Germinal center (tissue), 1 donor: ENCODE measurements around the gene CNKSR1.

Experiments
- DNase-seq: peaks from one replicate; pipeline ENCODE4 v3.0.0; 2012; ENCODE audit warnings: mixed read lengths, low spot score

Gene CNKSR1

DNA sequence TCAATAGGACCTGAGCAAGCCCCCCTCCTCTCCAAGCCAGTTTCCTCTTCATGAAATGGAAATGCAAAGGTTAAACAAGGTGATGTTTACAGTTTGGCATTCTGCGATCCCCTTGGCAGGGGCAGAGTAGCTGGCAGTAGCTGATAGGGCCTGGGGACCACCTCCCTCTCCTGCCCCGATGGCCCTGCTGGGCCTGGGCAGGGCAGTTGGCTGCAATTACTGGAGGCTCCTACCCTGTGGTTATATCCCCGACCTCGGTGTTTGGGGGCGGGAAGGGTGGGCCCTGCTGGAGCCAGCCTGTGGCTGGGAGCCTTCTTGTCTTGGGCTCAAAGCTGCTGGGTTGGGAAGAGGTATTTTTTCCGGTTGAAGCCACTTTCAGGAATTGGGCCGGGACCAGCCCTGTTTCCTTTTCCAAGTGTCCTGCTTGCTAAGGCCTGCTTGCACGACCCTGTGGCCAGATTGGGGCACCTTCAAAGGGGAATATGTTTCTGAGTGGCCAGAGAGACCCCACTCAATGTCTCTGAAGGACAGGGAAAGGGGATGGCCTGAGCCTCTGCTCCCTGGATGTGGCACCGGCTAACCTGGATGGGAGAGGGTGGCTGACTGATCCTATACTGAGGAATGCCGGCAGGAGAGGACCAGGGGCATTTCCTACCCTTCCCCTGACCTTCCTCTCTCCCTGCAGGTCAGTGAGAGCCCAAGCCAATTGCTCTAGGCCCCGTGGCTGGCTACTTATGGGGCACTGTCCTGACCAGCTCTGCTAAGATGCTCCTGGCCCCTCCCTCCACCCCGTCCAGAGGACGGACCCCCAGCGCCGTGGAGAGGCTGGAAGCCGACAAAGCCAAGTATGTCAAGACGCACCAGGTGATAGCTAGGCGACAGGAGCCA, 16.5 kb upstream of the CNKSR1 start:
- DNase-seq, result no peak

DNA sequence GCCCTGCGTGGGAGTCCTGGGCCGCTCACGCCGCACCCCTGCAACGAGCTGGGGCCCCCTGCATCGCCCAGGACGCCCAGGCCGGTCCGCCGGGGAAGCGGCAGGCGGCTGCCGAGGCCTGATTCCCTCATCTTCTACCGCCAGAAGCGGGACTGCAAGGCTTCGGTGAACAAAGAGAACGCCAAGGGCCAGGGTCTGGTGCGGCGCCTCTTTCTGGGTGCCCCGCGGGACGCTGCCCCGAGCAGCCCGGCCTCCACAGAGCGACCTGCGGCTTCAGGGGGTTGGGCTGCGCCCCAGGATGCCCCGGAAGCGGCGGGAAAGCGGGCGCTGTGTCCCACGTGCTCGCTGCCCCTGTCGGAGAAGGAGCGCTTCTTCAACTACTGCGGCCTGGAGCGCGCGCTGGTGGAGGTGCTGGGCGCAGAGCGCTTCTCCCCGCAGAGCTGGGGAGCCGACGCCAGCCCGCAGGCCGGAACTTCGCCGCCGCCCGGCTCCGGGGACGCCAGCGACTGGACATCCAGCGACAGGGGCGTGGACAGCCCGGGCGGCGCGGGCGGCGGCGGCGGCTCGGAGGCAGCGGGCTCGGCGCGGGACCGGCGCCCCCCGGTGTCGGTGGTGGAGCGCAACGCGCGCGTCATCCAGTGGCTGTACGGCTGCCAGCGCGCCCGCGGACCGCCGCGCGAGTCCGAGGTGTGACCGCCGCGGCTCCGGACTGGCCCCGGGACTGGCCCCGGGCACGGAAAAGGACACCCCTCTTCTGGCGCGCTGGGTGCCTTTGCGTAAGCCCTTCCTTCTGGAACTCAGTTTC, 15.7 kb upstream of the CNKSR1 start:
- DNase-seq, result peak; percentile 50

DNA sequence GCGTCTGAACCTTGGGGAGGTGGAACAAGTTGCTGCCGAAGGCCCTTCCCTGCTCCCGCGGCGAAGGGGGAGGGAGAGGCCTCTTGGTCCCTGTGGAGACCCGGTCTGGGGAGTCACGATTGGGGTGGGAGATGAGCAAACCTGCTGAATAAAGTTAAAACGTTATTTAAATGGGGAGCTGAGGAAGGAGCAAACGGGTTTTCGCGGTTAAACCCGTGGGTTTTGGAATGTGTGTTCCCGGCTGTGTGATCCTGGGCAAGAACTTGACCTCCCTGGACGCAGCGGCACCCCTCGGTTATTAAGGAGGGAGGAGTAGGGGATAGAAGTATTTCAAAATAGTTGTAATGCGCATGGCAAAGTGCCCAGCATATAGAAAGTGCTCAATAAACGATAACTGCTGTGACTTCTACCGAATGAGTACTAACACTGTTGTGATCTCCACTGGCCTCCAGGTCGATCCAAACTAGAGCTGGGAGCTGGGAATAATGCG, 15.0 kb upstream of the CNKSR1 start:
- no peak for DNase-seq

DNA sequence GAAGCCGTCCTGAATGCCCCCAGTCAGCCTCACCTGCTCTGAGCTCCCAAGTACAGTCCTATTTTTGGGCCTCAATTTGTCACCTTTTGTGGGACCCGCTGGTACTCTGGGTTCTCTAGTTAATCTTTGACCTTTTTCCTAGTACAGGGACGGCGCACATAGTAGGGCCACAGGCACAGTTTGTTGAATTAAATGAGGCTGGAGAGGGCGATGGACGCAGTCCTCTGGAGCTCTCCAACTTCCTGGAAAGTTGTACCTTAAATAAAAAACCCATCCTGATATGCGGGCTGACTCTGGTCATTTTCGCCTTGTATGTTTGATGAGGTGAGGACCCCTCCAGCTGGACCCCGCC, 13.6 kb upstream of the CNKSR1 start:
- no peak for DNase-seq

DNA sequence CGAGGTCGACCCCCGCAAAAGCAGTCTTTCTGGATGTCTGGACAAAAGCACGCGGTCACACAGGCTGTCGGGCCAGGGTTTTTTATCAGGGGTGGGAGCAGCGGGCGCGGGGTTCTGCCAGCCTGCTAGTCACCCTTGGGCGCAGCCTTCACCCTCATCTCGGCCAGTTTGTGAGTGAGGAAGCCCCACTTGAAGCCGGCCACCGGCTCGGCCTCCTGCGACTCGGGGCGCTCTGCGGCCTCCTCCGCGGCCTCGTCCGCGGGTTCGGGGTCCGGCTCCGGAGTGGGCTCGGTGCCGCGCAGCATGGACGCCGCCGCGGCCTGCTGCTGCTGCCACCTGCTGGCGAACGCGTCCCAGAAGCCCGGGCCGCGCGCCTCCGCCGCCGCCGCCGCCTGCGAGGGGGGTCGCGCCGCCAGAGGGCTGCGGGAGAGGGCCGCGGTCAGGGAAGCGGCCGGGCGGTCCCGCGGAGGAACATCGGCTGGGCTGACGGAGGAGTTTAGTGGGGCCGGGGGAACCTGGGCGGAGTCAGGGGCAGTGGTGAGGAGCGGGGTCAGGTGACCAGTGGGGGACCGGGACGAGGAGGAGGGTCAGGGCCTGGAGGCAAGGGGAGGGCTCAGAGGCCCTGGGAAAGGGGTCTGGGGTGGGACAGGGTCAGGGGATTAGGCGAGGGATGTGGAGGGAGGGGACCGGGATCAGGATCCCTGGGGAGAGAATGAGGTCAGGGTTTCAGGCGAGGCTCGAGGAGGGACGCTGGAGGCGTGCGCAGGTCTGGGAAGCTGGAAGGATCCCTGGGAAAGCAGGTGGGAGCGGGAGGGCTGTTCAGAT, 13.0 kb upstream of the CNKSR1 start:
- DNase-seq, result peak; percentile 62

DNA sequence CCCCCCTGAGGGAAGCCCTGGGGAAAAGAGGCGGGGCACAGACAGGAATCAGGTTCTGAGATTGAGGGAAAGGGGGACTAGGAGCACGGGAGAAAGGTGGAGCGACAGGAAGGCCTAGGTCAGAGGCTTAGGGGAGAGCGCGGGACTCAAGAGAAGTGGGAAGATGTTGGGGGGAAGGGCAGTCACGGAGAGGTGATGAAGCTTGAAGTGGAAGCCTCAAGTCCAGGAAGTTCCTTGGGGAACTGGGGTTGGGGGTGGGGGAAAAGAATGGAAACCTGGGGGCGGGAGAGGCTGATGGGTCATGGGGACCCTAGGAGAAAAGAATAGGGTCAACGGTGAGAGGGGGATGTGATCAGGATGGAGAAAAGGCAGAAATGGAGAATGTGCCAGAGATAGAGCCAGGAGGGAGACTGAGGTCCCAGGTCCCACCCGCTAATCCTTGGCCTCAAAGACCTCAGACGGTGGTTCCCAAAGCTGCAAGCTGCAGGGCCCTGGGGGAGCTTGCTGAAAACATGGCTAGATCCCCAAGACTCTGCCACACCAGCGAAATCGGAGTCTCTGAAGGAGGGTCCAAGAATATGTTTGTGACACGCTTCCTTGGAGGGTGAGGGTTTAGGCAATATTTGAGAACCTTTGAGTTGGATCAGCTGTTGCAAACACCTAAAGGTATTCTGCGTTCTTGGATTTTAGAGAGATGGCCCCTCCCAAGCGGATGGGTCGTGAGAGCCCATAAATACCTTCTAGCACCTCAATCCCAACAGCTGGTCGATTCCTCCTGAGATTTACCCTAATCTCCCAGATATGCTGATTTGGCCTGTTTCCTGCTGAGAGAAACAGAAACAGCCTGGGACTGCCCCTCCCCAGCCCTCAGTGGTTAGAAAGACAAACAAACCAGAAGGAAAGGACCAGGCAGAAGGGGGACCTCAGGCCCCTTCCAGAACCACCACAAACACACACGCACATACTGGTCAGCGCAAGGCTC, 12.1 kb upstream of the CNKSR1 start:
- no peak for DNase-seq

DNA sequence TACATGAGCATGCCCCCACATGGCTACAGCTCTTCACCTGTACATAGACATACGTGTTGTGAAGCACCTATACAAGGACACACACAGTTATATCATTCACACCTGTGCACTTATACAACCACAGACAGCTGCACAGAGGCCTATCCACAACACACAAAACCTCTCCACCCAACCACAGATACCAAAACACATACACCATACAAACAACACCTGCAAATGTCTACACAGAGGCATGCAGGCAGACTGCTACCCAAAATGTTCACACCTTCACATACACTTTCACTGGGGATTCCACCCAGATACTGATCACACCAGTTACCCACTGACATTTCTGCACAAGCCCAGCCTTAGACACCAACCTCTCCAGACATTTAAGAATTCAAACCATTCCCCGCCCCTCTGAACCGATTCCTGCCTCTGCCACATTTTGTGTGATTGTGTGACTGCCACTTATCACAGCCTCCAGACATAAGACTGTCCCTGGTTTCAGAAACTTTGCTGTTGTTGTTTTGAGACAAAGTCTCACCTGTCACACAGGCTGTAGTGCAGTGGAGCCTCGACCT, 10.5 kb upstream of the CNKSR1 start:
- DNase-seq, result no peak

DNA sequence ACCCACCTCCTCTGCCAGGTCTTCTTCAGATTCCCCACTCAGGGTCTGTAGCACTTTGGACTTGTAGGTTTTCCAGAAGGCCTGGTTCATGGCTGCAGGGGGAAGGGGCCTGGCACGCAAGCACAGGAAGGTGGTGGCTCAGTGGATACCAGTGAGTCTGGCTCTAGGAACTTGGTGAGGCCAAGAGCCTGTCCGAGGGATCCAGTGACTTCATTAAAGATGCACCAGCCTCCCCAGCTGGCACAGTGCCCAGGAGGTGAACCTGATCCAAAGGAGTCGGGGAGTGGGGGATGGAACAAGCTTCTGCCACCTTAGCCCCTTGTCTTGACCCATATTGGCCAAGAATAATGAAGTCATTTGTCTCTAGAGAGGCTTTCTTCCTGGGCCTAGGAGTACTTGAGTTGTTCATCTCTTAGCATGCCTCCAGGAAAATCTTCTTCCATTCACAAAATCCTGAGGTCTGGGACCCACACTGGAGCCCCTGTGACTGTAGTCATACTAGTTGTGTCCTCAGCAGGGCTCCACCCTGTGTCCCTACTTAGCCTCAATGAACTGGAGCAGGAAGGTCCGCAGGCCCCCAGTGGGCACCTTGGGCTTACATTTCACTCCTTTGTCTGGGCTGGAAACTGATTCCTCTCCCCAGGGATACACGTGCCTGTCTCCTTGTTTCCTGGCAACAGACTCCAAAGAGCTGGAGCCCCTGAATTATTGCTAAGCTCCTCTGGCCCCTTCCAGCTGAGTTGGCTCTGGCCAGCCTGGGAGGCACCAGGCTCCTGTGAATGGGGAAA, 8.7 kb upstream of the CNKSR1 start, which contains the start of gene C1orf232:
C1orf232 (minus strand) TSS at position 554 of the 788 bp plus-strand sequence; CDS start at position 90, 464 bp downstream.
- no peak for DNase-seq

DNA sequence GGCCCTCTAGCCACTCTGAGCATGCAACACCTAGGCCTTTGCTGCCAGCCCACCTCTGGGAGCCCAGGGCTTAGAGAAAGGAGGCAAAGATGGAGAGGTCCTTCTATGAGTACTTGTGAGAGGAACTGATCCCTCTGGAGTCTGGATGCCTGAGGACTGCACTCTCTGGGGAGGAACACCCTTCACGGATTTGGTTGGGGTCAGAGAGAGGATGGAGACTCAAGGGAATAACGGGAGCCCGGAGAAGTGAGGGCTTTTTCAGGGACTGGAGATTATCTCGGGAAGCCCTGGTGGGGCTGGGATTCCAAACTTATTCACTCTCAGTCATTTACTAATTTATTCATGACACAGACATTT, 8.1 kb upstream of the CNKSR1 start:
- no peak for DNase-seq

DNA sequence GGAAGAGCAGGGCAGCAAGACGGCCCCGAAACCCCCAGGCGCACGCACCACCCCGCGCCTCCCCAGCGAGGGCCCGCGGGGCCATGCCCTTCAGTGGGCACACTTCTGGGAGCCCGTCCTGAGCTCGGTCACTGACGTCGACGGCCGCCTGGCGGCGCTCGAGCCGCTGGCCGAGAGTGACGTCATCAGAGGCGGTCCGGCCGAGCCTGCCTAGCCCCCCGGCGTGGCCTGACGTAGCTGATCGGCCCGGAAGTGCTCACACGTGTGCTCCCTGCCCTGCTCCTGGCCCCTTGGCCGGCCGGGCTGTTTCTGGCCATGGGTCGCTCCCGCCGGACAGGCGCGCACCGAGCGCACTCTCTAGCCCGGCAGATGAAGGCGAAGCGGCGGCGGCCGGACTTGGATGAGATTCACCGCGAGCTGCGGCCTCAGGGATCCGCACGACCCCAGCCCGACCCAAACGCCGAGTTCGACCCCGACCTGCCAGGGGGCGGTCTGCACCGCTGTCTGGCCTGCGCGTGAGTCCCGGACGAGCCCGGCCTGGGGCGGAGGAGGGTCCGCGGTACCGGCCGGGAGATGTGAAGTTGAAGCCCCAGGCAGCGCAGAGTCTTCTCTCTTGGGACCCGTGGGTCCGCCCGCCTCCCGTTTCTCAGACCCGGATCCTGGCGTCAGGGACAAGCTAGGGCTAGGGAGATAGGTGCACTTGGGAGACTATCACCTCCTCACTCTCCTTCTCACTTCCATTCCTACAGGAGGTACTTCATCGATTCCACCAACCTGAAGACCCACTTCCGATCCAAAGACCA, 7.4 kb upstream of the CNKSR1 start, which contains the start of gene ZNF593:
ZNF593 (plus strand) TSS at position 240 of the 803 bp plus-strand sequence; CDS start at position 316, 76 bp downstream.
- DNase-seq, result peak; percentile 97

DNA sequence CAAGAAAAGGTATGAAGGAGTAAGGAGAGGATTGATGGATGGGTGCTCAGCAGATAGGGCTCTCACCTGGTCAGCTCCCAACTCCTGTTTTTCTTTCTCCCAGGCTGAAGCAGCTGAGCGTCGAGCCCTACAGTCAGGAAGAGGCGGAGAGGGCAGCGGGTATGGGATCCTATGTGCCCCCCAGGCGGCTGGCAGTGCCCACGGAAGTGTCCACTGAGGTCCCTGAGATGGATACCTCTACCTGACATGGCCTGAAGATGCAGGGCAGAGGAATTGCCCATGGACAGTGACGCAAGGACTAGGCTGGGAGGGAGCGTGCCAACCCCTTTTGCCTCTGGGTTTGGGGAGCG, 6.8 kb upstream of the CNKSR1 start:
- DNase-seq, result no peak

DNA sequence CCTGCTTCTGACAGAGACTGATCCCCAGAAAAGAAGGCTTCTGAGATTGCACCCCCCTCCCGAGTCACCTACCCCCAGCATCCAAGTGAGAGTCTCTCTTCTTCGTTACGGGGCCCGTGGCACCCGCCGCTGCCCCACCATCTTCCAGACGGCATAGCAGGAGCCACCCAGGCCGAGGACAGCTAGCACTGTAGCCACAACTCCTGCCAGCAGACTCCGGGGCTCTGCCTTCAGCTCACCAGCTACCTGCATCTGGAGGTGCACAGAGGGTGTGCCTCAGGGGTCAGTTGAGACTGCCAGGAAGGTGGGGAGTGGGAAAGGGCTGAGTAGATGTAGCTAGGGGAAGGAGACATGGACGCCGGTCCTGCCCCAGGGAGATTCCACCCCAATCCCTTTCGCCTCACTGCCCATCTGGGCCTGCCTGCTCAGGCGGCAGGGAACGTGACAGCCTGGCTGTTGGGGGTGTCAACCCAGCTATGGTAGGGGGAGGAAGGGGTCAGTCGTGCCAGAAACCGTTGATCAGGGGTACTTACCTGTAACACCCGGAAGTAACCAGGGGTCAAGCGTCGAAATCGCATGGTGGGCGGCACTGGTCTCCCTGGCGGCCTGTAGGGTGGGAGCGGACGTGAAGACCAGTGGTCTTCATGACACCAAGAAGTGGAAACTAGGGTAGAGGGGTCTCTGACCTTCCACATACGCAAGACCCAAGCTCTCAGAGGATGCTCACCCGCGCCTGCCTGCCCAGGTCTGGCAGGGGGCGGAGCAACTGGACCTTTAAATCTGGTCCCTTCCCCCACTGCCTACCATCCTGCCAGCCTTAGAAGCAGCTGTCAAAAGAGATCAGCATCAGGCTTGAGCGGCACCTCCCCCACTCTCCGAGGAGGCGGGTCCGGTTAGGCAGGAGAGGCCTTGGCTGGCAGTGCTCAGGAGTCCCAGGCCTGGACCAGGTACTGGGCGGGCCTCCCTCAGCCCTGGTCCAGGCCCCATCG, 5.9 kb upstream of the CNKSR1 start, which contains the start of gene ZNF593OS:
ZNF593OS (minus strand) TSS at position 749 of the 989 bp plus-strand sequence; CDS start at position 578, 171 bp downstream.
- no peak for DNase-seq

DNA sequence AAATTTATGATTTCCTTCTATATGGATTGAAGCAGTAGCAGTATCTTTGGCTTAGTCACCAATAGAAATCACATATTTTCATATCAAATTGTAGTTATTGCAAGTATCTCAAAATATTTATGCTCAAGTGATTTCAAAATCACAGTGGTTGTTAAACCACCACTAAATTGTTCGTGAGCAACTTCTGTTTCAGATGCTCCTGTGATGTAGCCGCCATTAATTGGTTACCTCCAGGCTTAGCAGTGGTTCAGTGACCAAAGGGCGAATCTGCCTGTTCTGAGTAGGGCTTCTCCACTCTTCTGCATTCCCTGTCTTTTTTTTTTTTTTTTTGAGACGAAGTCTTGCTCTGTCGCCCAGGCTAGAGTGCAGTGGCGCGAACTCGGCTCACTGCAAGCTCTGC, 1.9 kb upstream of the CNKSR1 start:
- no peak for DNase-seq

DNA sequence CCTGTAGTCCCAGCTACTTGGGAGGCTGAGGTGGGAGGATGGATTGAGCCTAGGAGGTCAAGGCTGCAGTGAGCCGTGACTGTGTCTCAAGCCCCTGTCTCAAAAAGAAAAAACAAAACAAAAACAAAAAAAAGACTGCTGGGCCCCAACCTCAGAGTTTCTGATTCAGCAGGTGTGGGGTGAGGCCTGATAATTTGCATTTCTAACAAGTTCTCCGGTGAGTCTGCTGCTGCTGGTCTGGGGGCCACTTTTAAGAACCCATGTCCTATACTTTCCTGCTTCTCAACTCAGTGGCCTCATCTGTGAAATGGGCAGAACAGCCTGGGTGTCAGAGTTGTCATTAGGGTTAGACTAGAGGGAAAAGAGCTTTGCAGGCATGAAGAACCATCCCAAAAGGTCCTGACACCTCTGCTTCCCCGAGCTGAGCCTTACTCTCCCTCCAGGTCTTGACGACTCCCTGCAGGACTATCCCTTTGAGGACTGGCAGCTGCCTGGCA, 2.8 kb downstream of the CNKSR1 start:
- DNase-seq, result no peak

DNA sequence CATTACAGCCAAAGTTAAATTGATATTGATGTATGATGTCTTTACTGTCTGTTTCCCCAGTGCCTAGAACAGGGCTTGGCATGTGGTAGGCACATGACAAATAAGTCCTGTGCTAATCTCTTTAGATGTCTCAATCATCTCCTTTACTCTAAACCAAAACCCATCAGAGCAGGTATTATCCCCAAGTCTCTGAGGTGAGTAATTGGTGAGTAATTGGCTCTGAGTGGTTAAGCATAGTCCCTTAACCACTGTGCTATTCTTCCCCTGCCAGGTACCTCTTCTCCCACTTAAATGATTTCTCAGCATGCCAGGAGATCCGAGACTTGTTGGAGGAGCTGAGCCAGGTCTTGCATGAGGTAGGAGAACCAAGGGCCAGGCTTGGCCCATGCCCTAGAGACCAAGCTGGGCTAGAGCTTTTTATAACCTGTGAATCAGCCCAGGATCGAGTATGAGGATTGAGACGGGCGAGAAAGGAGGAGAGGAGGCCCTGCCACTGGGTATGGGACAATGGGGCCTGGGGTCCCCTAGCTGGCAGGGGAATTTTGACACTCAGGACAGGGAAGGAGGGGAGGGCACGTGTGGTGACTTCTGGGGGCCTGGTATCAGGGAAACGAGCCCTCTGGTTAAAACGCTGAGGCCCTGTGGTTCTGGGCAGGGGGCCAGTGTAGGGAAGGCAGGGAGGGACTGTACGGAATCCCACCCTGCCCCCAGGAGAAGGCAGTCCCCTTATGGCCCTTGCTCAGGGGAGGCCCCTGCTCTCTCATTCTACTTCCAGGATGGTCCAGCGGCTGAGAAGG, 4.5 kb downstream of the CNKSR1 start:
- DNase-seq, result no peak

DNA sequence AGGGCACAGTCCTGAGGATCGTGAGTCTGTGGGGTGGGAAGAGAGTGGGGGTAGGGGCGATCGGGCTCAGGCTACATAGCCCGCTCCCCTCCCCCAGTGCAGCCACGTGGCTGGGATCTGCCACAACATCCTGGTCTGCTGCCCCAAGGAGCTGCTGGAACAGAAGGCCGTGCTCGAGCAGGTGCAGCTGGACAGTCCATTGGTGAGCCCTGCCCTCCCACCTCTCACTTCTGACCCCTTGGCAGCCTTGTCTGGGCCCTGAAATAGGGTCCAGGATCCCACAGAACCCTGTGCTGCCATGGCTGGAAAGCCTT, 5.0 kb downstream of the CNKSR1 start:
- DNase-seq, result no peak

DNA sequence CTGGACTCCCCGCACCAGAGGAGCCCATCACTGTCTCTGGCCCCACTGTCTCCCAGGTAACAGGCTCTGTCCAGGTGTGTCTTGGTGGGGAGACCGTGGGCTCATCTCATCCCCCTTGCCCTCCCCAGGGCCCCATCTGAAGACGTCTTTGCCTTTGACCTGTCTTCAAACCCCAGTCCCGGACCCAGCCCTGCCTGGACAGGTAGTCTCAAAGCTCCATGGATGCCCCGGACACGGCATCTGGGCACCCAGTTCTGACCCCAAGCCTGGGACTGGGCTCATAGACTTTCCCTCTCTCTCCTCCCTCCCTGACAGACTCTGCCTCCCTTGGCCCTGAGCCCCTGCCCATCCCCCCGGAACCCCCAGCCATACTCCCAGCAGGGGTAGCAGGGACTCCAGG, 6.8 kb downstream of the CNKSR1 start:
- DNase-seq, result no peak
